SU-DHL-6 (cell line): ENCODE measurements around the gene CITED4.

Source experiments
- H2AFZ ChIP-seq: fragments of 200-600 bp; sonication (generic); 2 replicates; pipeline ENCODE4 v1.6.1; 2014; ENCODE audit warnings: low read depth, mild to moderate bottlenecking, moderate library complexity, mixed read lengths, antibody characterized with exemption, low read length; ENCODE audit not compliant: severe bottlenecking
- H3F3A ChIP-seq: fragments of 200-600 bp; shearing (Covaris generic); 2 replicates; pipeline ENCODE4 v1.6.0; 2016; ENCODE audit warnings: antibody characterized with exemption, mild to moderate bottlenecking; ENCODE audit not compliant: insufficient read depth
- H3K27ac ChIP-seq: fragments of 200-600 bp; sonication (generic); 2 replicates; pipeline ENCODE4 v1.5.1; 2016; ENCODE audit warnings: low read depth, mild to moderate bottlenecking, low read length, moderate library complexity, mixed read lengths
- H3K27me3 ChIP-seq: fragments of 200-600 bp; sonication (generic), shearing (Covaris generic); 2 replicates; pipeline ENCODE4 v1.6.0; 2014; ENCODE audit warnings: mild to moderate bottlenecking, low read length
- H3K36me3 ChIP-seq: fragments of 200-600 bp; sonication (generic); 2 replicates; pipeline ENCODE4 v1.6.1; 2014; ENCODE audit warnings: mild to moderate bottlenecking, low read length, mixed read lengths
- H3K4me2 ChIP-seq: fragments of 300-600, 200-600 bp; shearing (Covaris generic), sonication (generic); 2 replicates; pipeline ENCODE4 v1.6.0; 2014; ENCODE audit warnings: low read length, low read depth, mild to moderate bottlenecking; ENCODE audit not compliant: poor library complexity, severe bottlenecking
- H3K4me3 ChIP-seq: fragments of 200-600 bp; sonication (generic); 2 replicates; pipeline ENCODE4 v1.5.1; 2014; ENCODE audit warnings: antibody characterized with exemption, low read length, mild to moderate bottlenecking, mixed read lengths; ENCODE audit not compliant: insufficient read depth, poor library complexity, severe bottlenecking
- H3K79me2 ChIP-seq: fragments of 200-600 bp; sonication (generic); 2 replicates; pipeline ENCODE4 v1.6.1; 2014; ENCODE audit warnings: mild to moderate bottlenecking, low read length, moderate library complexity; ENCODE audit not compliant: insufficient read depth
- H3K9ac ChIP-seq: fragments of 200-600 bp; sonication (generic); 2 replicates; pipeline ENCODE4 v1.7.0; 2014; ENCODE audit warnings: mild to moderate bottlenecking, low read length
- H3K9me2 ChIP-seq: fragments of 200-600 bp; sonication (generic); replicated peaks from 2 replicates; pipeline ENCODE4 v1.6.1; 2014; ENCODE audit warnings: low read length; ENCODE audit not compliant: insufficient read depth
- H3K9me3 ChIP-seq: fragments of 200-600 bp; sonication (generic); 2 replicates; pipeline ENCODE4 v1.6.1; 2014; ENCODE audit warnings: low read length, mixed read lengths; ENCODE audit not compliant: insufficient read depth
- H4K20me1 ChIP-seq: fragments of 200-600 bp; sonication (generic); 2 replicates; pipeline ENCODE4 v1.6.1; 2014; ENCODE audit warnings: low read depth, mild to moderate bottlenecking, antibody characterized with exemption, low read length, moderate library complexity, mixed read lengths
- EZH2phosphoT487 ChIP-seq: fragments of 200-600 bp; sonication (generic), shearing (Covaris generic); conservative IDR thresholded peaks from 2 replicates; pipeline ENCODE4 v1.6.1; 2018; ENCODE audit warnings: mild to moderate bottlenecking, antibody characterized with exemption, low read length, moderate library complexity, mixed read lengths
- TF ChIP-seq, protein P1 (sequence below): fragments of 200-600 bp; sonication (generic); IDR thresholded peaks from one replicate; pipeline ENCODE4 v1.5.1; 2017; ENCODE audit warnings: antibody characterized with exemption, mild to moderate bottlenecking, low read length, moderate library complexity; ENCODE audit not compliant: insufficient read depth, poor library complexity, severe bottlenecking

The CITED4 gene

DNA sequence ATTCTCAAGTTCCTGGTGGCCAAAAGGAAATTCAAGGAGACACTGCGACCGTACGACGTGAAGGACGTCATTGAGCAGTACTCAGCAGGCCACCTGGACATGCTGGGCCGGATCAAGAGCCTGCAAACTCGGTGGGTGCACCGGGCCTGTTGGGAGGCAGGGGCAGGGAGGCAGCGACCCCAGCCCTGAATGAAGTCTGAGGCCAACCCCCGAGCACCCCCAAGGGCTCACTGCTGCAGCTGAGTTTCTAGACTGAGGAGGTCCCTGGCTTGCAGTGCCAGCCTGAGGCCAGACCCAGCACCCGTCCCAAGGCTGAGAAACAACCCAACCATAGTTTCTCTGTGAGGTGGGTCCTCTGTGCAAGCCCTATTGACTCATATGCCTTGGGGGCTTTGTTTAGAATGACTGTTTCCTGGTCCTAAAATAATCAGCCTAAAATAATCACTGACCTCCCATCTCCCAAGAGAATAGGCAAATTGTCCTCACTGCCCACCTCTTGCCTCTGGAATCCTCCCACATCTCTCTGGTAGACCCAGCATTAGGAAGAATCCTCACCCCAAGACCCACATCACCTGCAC lies 27.1 kb downstream of the CITED4 start:
- TF ChIP-seq, protein P1, sequence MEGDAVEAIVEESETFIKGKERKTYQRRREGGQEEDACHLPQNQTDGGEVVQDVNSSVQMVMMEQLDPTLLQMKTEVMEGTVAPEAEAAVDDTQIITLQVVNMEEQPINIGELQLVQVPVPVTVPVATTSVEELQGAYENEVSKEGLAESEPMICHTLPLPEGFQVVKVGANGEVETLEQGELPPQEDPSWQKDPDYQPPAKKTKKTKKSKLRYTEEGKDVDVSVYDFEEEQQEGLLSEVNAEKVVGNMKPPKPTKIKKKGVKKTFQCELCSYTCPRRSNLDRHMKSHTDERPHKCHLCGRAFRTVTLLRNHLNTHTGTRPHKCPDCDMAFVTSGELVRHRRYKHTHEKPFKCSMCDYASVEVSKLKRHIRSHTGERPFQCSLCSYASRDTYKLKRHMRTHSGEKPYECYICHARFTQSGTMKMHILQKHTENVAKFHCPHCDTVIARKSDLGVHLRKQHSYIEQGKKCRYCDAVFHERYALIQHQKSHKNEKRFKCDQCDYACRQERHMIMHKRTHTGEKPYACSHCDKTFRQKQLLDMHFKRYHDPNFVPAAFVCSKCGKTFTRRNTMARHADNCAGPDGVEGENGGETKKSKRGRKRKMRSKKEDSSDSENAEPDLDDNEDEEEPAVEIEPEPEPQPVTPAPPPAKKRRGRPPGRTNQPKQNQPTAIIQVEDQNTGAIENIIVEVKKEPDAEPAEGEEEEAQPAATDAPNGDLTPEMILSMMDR, result no peak
- TF ChIP-seq EZH2phosphoT487, result no peak
- no peaks in the 10 kb centered on the region for H4K20me1 ChIP-seq
- H3K79me2 ChIP-seq, result no peaks in the 10 kb centered on the region
- no peaks in the 10 kb centered on the region for H3K9me2 ChIP-seq
- H3K27ac ChIP-seq, result no peak overlapping the region
- no peak overlapping the region for H2AFZ ChIP-seq
- no peaks in the 10 kb centered on the region for H3K36me3 ChIP-seq
- no peak overlapping the region for H3K4me2 ChIP-seq
- no peaks in the 10 kb centered on the region for H3F3A ChIP-seq
- H3K4me3 ChIP-seq, result no peak overlapping the region
- H3K27me3 ChIP-seq, result no peaks in the 10 kb centered on the region
- H3K9me3 ChIP-seq, result no peaks in the 10 kb centered on the region
- no peak overlapping the region for H3K9ac ChIP-seq

DNA sequence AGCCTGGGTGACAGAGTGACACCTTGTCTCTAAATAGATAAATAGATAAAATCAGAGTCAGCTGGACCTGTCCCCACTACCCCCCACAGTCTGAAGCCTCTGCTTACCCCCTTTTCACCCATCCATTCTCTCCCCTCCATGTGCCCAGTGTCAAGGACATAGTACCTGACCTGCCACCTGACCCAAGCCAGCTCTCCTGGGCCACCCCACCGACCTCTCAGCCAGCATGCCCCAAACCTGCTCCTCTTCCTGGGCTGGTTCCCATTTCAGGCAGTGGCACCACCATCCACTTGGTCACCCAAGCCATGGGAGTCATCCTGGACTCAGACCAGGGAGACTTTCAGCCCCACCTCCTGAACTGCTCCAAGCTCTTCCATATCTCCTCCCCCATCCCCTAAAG lies 28.2 kb downstream of the CITED4 start:
- no peaks in the 10 kb centered on the region for H3K27me3 ChIP-seq
- H3K36me3 ChIP-seq, result no peaks in the 10 kb centered on the region
- H3K9me3 ChIP-seq, result no peaks in the 10 kb centered on the region
- H3K79me2 ChIP-seq, result no peaks in the 10 kb centered on the region
- H3F3A ChIP-seq, result no peaks in the 10 kb centered on the region
- no peak overlapping the region for H3K9ac ChIP-seq
- no peaks in the 10 kb centered on the region for H4K20me1 ChIP-seq
- TF ChIP-seq, protein P1, result no peak
- TF ChIP-seq EZH2phosphoT487, result no peak
- H3K27ac ChIP-seq, result no peak overlapping the region
- no peaks in the 10 kb centered on the region for H3K9me2 ChIP-seq
- no peak overlapping the region for H3K4me2 ChIP-seq
- H3K4me3 ChIP-seq, result no peak overlapping the region
- H2AFZ ChIP-seq, result no peak overlapping the region

DNA sequence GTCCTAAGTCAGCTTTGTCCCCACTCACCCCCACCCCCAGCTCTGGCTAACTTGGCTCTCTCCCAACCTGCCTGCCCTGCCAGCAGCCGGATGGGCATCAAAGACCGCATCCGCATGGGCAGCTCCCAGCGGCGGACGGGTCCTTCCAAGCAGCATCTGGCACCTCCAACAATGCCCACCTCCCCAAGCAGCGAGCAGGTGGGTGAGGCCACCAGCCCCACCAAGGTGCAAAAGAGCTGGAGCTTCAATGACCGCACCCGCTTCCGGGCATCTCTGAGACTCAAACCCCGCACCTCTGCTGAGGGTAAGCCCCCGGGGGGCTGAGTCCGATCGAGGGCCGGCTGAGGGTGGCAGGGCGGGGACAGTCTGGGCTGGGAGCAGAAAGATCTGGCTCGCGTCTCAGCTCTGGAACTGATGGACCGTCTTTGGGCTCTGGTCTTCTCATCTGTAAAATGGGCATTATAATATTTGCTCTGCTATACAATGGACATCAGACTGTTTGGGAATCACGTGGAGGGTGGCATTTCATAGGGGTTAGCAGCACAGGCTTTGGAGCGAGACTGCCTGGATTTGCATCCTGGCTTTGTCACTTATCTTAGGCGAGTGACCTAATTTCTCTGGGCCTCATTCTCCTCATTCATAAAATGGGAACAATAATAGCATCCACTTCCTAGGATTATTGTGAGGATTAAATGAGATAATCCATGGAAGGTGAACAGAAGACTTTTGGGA lies 31.0 kb downstream of the CITED4 start:
- Histone ChIP-seq H3K4me2 (no peak overlapping the region), H3F3A (no peaks in the 10 kb centered on the region), H4K20me1 (no peaks in the 10 kb centered on the region), H3K79me2 (no peaks in the 10 kb centered on the region), H3K9ac (no peak overlapping the region), H2AFZ (no peak overlapping the region), H3K9me2 (no peaks in the 10 kb centered on the region), H3K4me3 (no peak overlapping the region), H3K27ac (no peak overlapping the region), H3K27me3 (no peaks in the 10 kb centered on the region), H3K9me3 (no peaks in the 10 kb centered on the region), H3K36me3 (no peaks in the 10 kb centered on the region)
- no peak for TF ChIP-seq EZH2phosphoT487
- TF ChIP-seq, protein P1, result no peak
